ENCODE measurements around the gene FAM167B.
A peak's percentile ranks its signal among the peaks of the same experiment; 100 is the strongest.

Gene FAM167B

DNA sequence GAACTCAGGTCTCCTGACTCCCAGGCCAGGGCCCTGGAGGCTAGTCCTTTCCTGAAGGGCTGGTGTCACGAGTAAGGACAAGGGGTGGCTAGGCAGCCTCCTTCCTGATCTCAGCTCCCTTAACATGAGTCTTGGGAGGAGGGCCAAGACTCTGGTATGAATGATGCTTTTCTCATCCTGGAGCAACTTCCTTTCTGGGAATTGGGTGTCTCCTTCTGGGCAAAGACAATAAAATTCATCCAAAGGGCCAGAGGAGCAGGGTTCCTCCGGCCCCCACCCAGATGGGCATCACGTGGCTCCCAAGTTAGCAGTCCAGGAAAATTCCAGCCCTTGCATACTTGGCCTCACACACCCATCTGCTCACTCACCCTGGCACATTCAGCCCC, at the start of gene FAM167B:
Gene FAM167B (plus strand): TSS at position 335 of the 386 bp plus-strand sequence. CDS start 200 bp downstream, outside the sequence.
- no peak for DNase-seq (ENCODE audit: low read depth in 4 of 4, low spot score in 1 of 4)

- DNase-seq (ENCODE audit: low read depth in 4 of 4, low spot score in 1 of 4), result no peak
Observed at GRCh38 chr1:32197837-32198236, 49.2 kb upstream of the FAM167B start.

GRCh38 chr1:32198237-32199042, 48.6 kb upstream of the FAM167B start:
- DNase-seq (ENCODE audit: low read depth in 4 of 4, low spot score in 1 of 4), result no peak

- no peak for DNase-seq (ENCODE audit: low read depth in 4 of 4, low spot score in 1 of 4)
Observed at GRCh38 chr1:32199043-32199716, 47.8 kb upstream of the FAM167B start.

DNA sequence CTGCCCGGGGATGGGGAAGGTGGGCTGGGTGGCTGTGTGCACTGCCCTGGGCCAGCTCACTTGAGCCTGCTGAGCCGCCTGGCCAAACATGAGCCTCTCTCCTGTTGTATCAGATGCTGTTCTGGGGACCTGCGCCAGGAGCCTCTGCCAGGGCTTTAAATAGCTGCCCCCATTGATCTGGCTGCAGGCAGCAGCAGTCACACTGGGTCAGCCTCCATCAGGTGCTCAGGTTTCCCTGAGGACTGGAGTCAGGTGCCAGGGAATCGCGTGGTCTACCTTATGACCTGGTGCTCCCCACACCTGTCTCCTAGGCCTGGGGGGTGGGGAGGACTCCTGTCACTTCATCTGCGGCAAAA, 47.3 kb upstream of the FAM167B start:
- no peak for DNase-seq (ENCODE audit: low read depth in 4 of 4, low spot score in 1 of 4)

GRCh38 chr1:32200226-32201010, 46.6 kb upstream of the FAM167B start, which contains the start of gene CCDC28B:
TSS of gene CCDC28B (plus strand) at chr1:32200595. CDS start at chr1:32201936, 1,341 bp downstream.
- DNase-seq (ENCODE audit: low read depth in 4 of 4, low spot score in 1 of 4), result peak in 3 of 4 experiments; percentile 26 to 35 (median 30)

GRCh38 chr1:32201011-32201855, 45.8 kb upstream of the FAM167B start:
- peak; percentile 33 to 75 (median 62) for DNase-seq (ENCODE audit: low read depth in 4 of 4, low spot score in 1 of 4)

DNA sequence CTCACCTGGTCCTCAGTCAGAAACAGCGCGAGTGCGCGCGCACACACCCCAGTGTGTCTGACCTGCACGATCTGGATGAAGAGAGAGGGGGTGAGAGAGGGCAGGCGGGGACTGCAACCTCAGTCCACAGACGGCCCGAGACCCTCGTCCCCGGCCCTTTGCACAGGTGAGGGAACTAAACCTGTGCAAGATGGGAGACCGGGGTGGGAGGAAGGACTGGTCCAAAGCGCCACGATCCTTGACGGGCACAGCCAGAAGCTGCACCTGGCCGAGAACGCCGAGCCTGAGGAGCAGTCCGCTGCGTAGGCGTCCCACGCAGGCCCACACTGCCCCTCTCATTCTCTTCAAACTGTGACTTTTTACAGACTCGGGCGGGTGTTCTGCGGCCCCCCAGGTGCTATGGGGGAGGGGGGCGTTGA, 42.1 kb upstream of the FAM167B start:
- DNase-seq (ENCODE audit: low read depth in 4 of 4, low spot score in 1 of 4), result no peak

- DNase-seq (ENCODE audit: low read depth in 4 of 4, low spot score in 1 of 4), result peak; percentile 63 to 84 (median 74)
Observed at GRCh38 chr1:32205401-32206370, 41.3 kb upstream of the FAM167B start, which contains the start of gene IQCC. TSS of gene IQCC (plus strand) at chr1:32205671. CDS start at chr1:32205682, 11 bp downstream.

- DNase-seq (ENCODE audit: low read depth in 4 of 4, low spot score in 1 of 4), result no peak
Observed at GRCh38 chr1:32208469-32208868, 38.6 kb upstream of the FAM167B start.

DNA sequence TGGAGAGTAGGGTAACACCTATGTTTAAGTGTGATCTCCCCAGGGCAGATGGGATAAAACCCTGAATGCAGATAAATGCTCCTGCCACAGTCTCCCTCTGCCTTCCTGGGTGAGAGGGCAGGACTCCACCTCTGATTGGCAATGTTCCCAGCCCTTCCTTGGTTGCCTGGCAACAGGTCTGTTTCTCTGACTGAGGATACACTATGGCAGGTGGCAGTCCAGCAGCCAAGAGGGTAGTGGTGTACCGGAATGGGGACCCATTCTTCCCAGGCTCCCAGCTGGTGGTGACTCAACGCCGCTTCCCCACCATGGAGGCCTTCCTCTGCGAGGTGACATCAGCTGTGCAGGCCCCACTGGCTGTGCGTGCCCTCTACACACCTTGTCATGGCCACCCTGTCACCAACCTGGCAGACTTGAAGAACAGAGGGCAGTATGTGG, 38.1 kb upstream of the FAM167B start, which contains the start of gene DCDC2B:
Gene DCDC2B (plus strand): TSS at position 199 of the 438 bp plus-strand sequence. CDS start 5 bp downstream, at position 204.
- no peak for DNase-seq (ENCODE audit: low read depth in 4 of 4, low spot score in 1 of 4)

DNA sequence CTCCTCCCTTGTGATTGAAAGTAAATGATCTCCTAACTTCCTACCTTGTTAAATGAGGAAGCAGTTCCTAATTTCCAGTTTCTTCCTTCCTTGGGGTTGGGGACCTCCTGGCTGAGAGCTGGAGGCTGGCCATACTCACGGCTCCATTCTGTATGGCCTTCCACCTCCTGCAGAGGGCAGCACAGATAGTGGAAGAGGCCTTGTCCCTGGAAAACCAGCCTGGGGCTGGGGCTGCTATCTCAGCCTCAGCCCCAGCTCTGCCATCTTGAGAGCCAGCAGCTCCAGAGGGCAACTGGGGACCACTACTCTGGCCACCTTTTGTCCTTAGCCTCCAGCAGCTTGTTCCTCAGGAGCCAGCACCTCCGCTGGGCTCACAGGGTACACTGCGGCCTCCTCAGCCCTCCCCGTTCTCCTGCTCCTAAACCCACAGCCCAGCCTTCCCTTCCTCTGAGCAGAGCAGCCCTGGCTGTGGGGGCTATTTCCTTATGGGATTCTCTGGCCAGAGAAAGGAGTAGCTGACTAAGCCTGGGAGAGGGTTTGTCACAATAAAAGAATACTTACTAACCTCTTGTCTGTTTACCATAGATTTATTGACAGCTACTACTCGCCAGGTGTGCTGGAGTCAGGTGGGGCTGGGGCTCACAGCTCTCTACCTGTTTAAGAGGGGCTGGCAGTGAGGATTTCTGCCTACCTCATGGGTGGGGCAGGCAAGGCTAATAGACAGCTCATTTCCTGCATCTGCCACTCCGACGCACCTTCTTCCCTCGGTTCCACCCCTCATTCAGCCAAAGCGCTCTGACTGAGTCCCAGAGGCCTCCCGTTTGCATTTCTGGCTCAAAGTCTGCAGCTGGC, 31.2 kb upstream of the FAM167B start:
- peak in 2 of 4 experiments; percentile 36 to 38 for DNase-seq (ENCODE audit: low read depth in 4 of 4, low spot score in 1 of 4)

DNA sequence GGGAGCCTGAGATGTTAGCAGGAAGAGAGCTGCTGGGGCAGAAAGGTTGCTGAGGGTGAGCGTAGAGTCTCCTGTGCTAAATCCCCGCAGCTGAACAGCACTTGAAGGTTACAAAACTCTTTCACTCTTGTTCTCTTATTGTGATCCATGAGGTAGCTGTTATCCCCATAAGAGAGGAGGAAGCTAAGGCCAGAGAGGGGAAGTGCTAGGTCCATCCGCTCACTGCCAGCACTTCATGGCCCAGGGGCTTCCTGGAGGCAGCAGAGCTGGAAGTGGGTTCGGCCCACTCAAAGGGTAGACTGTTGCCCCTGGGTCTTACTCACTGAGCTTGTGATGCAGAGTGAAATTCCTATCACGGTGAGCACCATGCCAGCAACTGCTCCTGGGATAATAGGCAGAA, 30.5 kb upstream of the FAM167B start:
- no peak for DNase-seq (ENCODE audit: low read depth in 4 of 4, low spot score in 1 of 4)

DNA sequence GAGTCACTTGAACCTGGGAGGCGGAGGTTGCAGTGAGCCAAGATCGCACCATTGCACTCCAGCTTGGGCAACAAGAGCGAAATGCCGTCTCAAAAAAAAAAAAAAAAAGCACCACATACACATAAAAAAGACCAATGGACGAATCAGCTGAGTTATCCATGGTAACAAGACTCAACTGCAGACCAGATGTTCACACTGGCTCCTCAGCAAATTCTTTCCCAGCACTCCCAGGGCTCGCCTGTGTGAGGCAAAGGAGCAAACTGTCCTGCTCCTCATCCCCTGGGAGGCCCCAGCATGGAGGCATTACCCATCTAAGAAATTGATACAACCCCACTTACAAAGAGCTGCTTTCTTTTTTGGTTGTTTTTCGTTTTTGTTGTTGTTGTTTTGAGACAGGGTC, 28.0 kb upstream of the FAM167B start:
- no peak for DNase-seq (ENCODE audit: low read depth in 4 of 4, low spot score in 1 of 4)

GRCh38 chr1:32220746-32221580, 26.1 kb upstream of the FAM167B start:
- no peak for DNase-seq (ENCODE audit: low read depth in 4 of 4, low spot score in 1 of 4)

DNA sequence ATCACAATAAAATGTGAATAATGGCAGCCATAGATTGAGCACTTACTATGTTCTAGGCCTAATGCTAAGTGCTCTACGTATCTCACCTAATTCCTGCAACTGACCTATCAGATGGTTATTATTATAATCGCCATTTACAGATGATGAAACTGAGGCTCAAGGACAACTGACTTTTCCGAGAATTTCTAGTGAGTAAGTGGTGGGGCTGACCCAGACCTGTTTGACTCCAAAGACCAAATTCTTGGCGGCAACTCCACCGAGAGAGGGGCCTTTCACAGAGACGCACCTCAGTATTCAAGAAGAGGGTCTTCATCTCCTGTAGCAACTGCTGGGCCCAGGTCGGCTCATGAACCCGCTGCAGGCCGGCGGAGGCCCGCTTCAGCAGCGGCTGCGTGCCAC, 25.4 kb upstream of the FAM167B start:
- DNase-seq (ENCODE audit: low read depth in 4 of 4, low spot score in 1 of 4), result no peak

Measured in stimulated activated CD4-positive, alpha-beta T cell treated with anti-CD3 and anti-CD28 coated beads, Interleukin-1b, Interleukin-23, amount 100 ng/mL, for 24 hours (primary cell).